GM12873 (cell line): ENCODE measurements around the gene PIGZ.

Experiments
- TF ChIP-seq, protein P1 (sequence below): IDR thresholded peaks from 2 replicates; pipeline ENCODE4 v1.5.1; 2012; ENCODE audit warnings: low read depth, mild to moderate bottlenecking, moderate library complexity, low read length, control low read depth; ENCODE audit not compliant: insufficient read depth; ENCODE audit errors: missing control alignments

The PIGZ gene

DNA sequence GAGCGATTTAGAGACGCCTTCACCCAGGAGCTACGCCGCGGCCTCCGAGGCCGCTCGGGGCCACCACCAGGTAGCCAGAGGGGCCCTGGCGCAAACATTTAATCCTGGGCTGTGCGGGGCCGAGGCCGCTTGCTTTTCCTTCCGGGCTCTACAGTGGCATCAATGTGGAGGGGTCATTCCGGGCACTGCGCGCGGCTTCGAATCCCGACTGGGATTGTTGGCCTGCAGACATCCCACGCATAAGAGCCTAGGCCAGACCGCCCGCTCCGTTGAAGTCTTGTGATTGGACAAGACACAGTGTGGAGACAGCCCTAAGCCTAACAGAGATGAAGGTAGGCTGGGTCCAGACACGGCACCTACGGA is 25.7 kb downstream of the PIGZ start:
- TF ChIP-seq, protein P1, sequence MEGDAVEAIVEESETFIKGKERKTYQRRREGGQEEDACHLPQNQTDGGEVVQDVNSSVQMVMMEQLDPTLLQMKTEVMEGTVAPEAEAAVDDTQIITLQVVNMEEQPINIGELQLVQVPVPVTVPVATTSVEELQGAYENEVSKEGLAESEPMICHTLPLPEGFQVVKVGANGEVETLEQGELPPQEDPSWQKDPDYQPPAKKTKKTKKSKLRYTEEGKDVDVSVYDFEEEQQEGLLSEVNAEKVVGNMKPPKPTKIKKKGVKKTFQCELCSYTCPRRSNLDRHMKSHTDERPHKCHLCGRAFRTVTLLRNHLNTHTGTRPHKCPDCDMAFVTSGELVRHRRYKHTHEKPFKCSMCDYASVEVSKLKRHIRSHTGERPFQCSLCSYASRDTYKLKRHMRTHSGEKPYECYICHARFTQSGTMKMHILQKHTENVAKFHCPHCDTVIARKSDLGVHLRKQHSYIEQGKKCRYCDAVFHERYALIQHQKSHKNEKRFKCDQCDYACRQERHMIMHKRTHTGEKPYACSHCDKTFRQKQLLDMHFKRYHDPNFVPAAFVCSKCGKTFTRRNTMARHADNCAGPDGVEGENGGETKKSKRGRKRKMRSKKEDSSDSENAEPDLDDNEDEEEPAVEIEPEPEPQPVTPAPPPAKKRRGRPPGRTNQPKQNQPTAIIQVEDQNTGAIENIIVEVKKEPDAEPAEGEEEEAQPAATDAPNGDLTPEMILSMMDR, result no peak

DNA sequence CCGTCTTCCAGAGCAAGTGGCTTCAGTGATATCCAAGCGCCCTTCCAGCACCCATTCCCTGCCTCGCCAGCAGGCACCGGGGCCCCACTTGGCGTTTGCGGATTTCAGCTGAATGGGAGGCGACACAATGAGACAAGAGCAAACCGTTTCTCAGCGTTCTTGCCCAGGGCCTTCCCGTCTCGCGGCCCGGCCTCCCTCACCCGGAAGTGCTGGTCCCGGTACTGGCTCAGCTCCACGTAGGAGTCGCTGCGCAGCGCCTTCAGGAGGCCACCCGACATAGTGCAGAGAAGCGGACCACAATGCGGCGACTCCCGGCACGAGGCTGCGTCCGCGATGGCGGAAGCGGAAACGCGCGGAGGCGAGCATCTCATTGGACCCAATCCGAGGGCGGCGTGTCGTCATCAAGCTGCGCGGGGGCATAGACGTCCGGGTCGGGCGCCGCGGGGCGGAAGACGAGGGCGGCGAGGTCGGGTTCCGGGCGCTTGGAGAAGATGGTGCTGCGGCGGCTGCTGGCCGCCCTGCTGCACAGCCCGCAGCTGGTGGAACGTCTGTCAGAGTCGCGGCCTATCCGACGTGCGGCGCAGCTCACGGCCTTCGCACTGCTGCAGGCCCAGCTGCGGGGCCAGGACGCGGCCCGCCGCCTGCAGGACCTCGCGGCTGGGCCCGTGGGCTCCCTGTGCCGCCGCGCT is 26.3 kb downstream of the PIGZ start, which contains the start of gene NCBP2:
Gene NCBP2, minus strand, starts transcription at position 303 of the 689 bp plus-strand sequence. Its CDS starts 25 bp downstream, at position 278.
- TF ChIP-seq, protein P1, result peak; percentile 80

DNA sequence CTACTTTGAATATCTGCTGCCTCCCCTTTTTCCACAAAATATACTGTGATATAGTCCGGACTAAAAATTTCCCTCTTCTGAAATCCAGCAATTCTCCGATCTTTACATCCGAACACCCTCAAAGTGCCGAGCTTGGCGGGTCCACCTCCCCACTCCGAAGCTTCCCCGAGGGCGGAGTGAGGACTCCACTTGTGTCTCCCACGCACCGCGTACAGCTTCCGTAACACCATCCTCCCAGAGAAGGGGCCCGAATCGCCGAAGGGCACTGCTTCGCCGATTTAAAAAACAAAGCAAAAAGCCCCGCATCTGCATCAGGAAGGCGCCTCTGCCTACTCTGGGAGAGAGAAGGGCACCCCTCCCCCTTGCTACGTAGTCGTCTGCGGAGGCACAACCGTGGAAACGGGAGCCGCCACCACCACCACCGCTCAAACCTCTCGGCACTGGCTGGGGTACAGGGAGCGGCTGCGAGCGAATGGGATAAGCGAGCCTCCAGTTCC is 26.9 kb downstream of the PIGZ start:
- TF ChIP-seq, protein P1, result no peak

DNA sequence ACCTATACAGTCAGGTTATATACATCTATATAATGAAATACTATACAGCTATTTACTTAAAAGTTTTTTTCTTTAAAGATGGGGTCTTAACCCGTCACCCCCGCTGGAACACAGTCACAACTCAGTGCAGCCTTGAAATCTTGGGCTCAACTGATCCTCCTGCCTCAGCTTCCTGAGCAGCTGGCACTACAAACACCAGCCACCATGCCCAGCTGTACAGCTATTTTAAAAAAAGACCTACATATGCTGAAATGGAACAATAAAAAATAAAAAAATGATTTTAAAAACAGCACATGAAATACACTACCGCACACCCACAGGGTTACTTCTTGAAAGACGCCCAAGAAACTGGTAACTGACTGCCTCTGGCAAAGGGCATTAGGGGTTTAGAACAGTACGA is 30.1 kb downstream of the PIGZ start:
- TF ChIP-seq, protein P1, result no peak

DNA sequence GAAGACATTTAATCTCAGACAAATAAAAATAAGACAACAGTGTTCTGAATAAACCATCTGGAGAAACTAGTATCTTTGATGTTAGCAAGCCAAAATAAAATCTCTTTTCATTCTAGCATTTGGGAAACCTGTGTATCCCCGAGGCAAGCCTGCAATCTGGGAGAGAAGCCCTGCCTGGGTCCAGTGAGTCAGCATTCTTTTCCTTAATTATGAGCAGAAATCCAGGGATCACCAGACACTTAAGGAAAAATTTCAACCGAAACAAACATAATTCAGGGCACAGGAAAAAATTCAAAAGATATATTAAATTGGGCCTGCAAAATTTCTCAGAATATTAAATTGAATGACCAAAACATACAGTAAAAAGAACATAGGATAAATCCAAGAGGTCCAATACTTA is 30.5 kb downstream of the PIGZ start:
- TF ChIP-seq, protein P1, result no peak

DNA sequence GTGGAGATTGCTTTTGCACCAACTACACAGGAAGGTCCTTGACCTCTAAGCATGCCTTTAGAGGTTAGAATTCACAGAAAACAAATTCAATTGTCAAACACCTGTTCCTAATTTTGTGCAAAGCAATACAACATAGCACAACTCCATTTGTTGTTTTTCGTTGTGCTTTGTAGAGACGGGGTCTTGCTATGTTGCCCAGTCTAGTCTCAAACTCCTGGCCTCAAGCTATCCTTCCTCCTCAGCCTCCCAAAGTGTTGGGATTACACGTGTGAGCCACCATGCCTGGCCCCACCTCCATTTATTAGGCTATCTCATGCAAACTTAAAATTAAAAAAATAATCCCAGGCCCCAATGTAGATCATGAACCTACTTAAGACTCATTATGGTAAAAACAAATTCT is 32.3 kb downstream of the PIGZ start:
- TF ChIP-seq, protein P1, result no peak

DNA sequence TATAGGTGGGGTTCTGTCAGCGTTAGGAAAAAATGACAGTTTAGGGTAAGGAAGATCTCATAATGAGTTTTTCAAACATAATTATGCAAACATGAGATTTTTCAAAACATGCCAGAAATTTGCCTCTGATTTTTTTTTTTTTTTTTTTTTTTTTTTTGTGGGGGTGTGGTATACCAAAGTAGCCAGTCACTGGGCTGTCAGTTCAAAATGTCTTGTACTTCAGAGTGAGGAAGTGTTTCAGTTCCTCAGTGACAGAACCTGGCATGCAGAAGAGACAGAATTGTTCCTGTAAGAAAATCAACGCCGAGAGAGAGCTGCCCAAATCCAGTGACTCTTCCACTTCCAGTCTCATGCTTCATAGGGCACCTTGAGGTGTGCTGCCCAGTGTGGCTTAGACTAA is 36.0 kb downstream of the PIGZ start:
- TF ChIP-seq, protein P1, result no peak
